GM08714 (cell line): Measurements from ENCODE around the gene RHO.
"Not testable (repeated sequence)": the region's sequence is repeated elsewhere in the genome, so short reads cannot be mapped to it uniquely, and the experiment has no call there.

Experiments used
- H3K4me3 ChIP-seq: fragments of 200-500 bp; sonication (Bioruptor generic); 2 replicates; pipeline ENCODE4 v1.5.1; 2014; ENCODE audit warnings: mild to moderate bottlenecking, low read length, inconsistent platforms
- ZNF274 ChIP-seq: IDR thresholded peaks from 2 replicates; pipeline ENCODE4 v1.6.1; 2012; ENCODE audit warnings: mild to moderate bottlenecking, low read depth, low read length

RHO gene

GRCh38 chr3:129499604-129500333, 28.7 kb upstream of the RHO start:
- not testable (repeated sequence) for H3K4me3 ChIP-seq

GRCh38 chr3:129500334-129500658, 28.1 kb upstream of the RHO start:
- H3K4me3 ChIP-seq: no peak overlapping the region
- no peak for TF ChIP-seq ZNF274

GRCh38 chr3:129501630-129502029, 26.8 kb upstream of the RHO start:
- TF ChIP-seq ZNF274: no peak
- no peak overlapping the region for H3K4me3 ChIP-seq

GRCh38 chr3:129502641-129503408, 25.6 kb upstream of the RHO start:
- no peak for TF ChIP-seq ZNF274
- H3K4me3 ChIP-seq: no peak overlapping the region

- no peak overlapping the region for H3K4me3 ChIP-seq
- TF ChIP-seq ZNF274: no peak
These were observed 24.8 kb upstream of the RHO start for GRCh38 chr3:129503471-129504291.

GRCh38 chr3:129504471-129505100, 23.9 kb upstream of the RHO start:
- no peak overlapping the region for H3K4me3 ChIP-seq
- no peak for TF ChIP-seq ZNF274

GRCh38 chr3:129505341-129505740, 23.1 kb upstream of the RHO start:
- H3K4me3 ChIP-seq: no peak overlapping the region
- no peak for TF ChIP-seq ZNF274

GRCh38 chr3:129506231-129506742, 22.2 kb upstream of the RHO start:
- no peak for TF ChIP-seq ZNF274
- no peak overlapping the region for H3K4me3 ChIP-seq

GRCh38 chr3:129507181-129507831, 21.1 kb upstream of the RHO start:
- no peak for TF ChIP-seq ZNF274
- no peak overlapping the region for H3K4me3 ChIP-seq

- TF ChIP-seq ZNF274: no peak
- H3K4me3 ChIP-seq: no peak overlapping the region
These were observed 15.8 kb upstream of the RHO start for GRCh38 chr3:129512595-129512994.

GRCh38 chr3:129513705-129514104, 14.7 kb upstream of the RHO start:
- no peak for TF ChIP-seq ZNF274
- H3K4me3 ChIP-seq: no peak overlapping the region

GRCh38 chr3:129514110-129514509, 14.3 kb upstream of the RHO start:
- no peak overlapping the region for H3K4me3 ChIP-seq
- TF ChIP-seq ZNF274: no peak

GRCh38 chr3:129514563-129514962, 13.9 kb upstream of the RHO start:
- no peak overlapping the region for H3K4me3 ChIP-seq
- no peak for TF ChIP-seq ZNF274

- H3K4me3 ChIP-seq: not testable (repeated sequence)
These were observed 13.2 kb upstream of the RHO start for GRCh38 chr3:129515108-129515820.

GRCh38 chr3:129515821-129516432, 12.5 kb upstream of the RHO start:
- H3K4me3 ChIP-seq: not testable (repeated sequence)
